Measurements from ENCODE around the gene GLB1L2. TPM values are rescaled to one million over a fixed set of nuclear protein-coding genes. Genes with fewer than 3 reads are reported as not detected.

The GLB1L2 gene
- total and polyA plus RNA-seq, 7 donors, result 4.2 to 108 (median 30.8) TPM

- WGBS, 2 donors, result 73 to 74% methylated on average over 15 of the region's 15 CpGs
- DNase-seq, result no peak
- H3K4me1 ChIP-seq, result peaks cover 0 to 19% (median 17%) of the 10 kb centered on the region in 4 donors
These were observed 78.0 kb downstream of the GLB1L2 start for GRCh38 chr11:134409552-134410429.

DNA sequence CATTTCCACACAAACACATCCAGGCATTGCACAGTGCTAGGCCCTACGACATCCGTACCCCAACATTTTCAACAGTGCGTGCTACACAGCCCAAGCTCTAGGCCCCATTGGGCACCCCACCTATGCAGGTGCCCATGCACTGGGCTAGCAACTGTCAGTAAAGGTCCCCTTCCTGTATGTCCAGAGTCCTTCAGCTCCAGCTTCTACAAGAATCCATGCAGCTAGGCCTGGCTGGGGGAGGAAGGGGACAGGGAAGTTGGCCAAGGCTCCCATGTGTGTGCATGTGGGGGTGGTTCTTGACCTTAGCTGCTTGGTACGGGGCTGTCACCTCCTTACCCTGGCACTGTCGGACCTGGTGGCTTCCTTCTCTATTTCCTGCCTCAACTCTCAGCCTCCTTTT lies 79.0 kb downstream of the GLB1L2 start:
- intact Hi-C loops (cut with DNase I), result no loop called here
- H3K27ac ChIP-seq, result no peak overlapping the region
- peak overlapping the region in 1 of 4 donors; percentile 38 for H3K4me3 ChIP-seq
- peaks cover 0 to 19% (median 17%) of the 10 kb centered on the region in 4 donors for H3K4me1 ChIP-seq
- no peaks in the 10 kb centered on the region for H3K9me3 ChIP-seq
- 65 to 77% methylated on average over 5 of the region's 5 CpGs for WGBS, 2 donors
- no peak for TF ChIP-seq POLR2A (IDR thresholded peaks at IDR 0.05)
- TF ChIP-seq POLR2AphosphoS5 (IDR thresholded peaks at IDR 0.05), result no peak
- TF ChIP-seq CTCF (IDR thresholded peaks at IDR 0.05), result no peak
- TF ChIP-seq EP300 (IDR thresholded peaks at IDR 0.05), result no peak
- no peak for DNase-seq
- H3K36me3 ChIP-seq, result no peaks in the 10 kb centered on the region
- H3K27me3 ChIP-seq, result peaks cover 18 to 90% (median 52%) of the 10 kb centered on the region in 3 donors

More at GRCh38 chr11:134409552-134410429, 78.0 kb downstream of the GLB1L2 start:
- no peak overlapping the region for H3K4me3 ChIP-seq
- TF ChIP-seq POLR2A (IDR thresholded peaks at IDR 0.05) (no peak), CTCF (IDR thresholded peaks at IDR 0.05) (no peak), POLR2AphosphoS5 (IDR thresholded peaks at IDR 0.05) (no peak), EP300 (IDR thresholded peaks at IDR 0.05) (no peak)
- H3K27ac ChIP-seq, result no peak overlapping the region
- no peaks in the 10 kb centered on the region for H3K9me3 ChIP-seq
- peaks cover 18 to 91% (median 59%) of the 10 kb centered on the region in 3 donors for H3K27me3 ChIP-seq
- intact Hi-C loops (cut with DNase I), result no loop called here
- H3K36me3 ChIP-seq, result no peaks in the 10 kb centered on the region

- no peak for DNase-seq
- H3K36me3 ChIP-seq, result no peaks in the 10 kb centered on the region
- H3K9me3 ChIP-seq, result no peaks in the 10 kb centered on the region
- H3K27ac ChIP-seq, result no peak within 1 kb of the TSS
- H3K4me3 ChIP-seq, result peak within 1 kb of the TSS; percentile 26 to 48 (median 41)
- WGBS, 2 donors, result 1 to 2% methylated on average over 86 to 94 of the region's 94 CpGs
- TF ChIP-seq POLR2A (IDR thresholded peaks at IDR 0.05) (no peak), POLR2AphosphoS5 (IDR thresholded peaks at IDR 0.05) (no peak), EP300 (IDR thresholded peaks at IDR 0.05) (no peak), CTCF (IDR thresholded peaks at IDR 0.05) (no peak)
- peaks cover 18 to 90% (median 49%) of the 10 kb centered on the region in 3 donors for H3K27me3 ChIP-seq
- H3K4me1 ChIP-seq, result peaks cover 0 to 19% (median 17%) of the 10 kb centered on the region in 4 donors
- intact Hi-C loops (cut with DNase I), result no loop called here
These were observed 80.6 kb downstream of the GLB1L2 start, which contains the start of gene B3GAT1 for GRCh38 chr11:134412203-134413042. B3GAT1 (minus strand) TSS chr11:134412242; CDS start chr11:134387659, 24,583 bp downstream.

GRCh38 chr11:134413043-134413825 lies 81.4 kb downstream of the GLB1L2 start:
- Histone ChIP-seq H3K9me3 (no peaks in the 10 kb centered on the region), H3K4me3 (peak overlapping the region in 3 of 4 donors; percentile 38 to 48 (median 44)), H3K4me1 (peaks cover 0 to 19% (median 17%) of the 10 kb centered on the region in 4 donors), H3K27me3 (peaks cover 18 to 89% (median 49%) of the 10 kb centered on the region in 3 donors), H3K27ac (no peak overlapping the region), H3K36me3 (no peaks in the 10 kb centered on the region)
- intact Hi-C loops (cut with DNase I), result no loop called here
- 8 to 14% methylated on average over 22 of the region's 22 CpGs for WGBS, 2 donors
- TF ChIP-seq EP300 (IDR thresholded peaks at IDR 0.05), result no peak
- TF ChIP-seq CTCF (IDR thresholded peaks at IDR 0.05), result no peak
- no peak for TF ChIP-seq POLR2AphosphoS5 (IDR thresholded peaks at IDR 0.05)
- no peak for TF ChIP-seq POLR2A (IDR thresholded peaks at IDR 0.05)
- no peak for DNase-seq

All from sigmoid colon (tissue), 7 donors.